ENCODE data around the gene HDAC8. TPM values are rescaled to one million over a fixed set of nuclear protein-coding genes. Genes with fewer than 3 reads are reported as not detected.

Gene HDAC8
- total RNA-seq, 4 donors from 2014 or later, result 19.2 to 23.3 (median 22.0) TPM

GRCh38 chrX:72470532-72471223 is 102.0 kb downstream of the HDAC8 start:
- no peaks in the 10 kb centered on the region for H3K36me3 ChIP-seq
- intact Hi-C loops (cut with DNase I), result no loop called here
- H3K4me1 ChIP-seq, result no peaks in the 10 kb centered on the region
- 81% methylated on average over 3 of the region's 3 CpGs for WGBS
- no peak overlapping the region for H3K27ac ChIP-seq (replicated peaks in 1 of 4)
- no peaks in the 10 kb centered on the region for H3K27me3 ChIP-seq
- no peaks in the 10 kb centered on the region for H3K9me3 ChIP-seq
- TF ChIP-seq POLR2A (IDR thresholded peaks at IDR 0.05; ENCODE audit: low read depth), result no peak
- no peak for TF ChIP-seq CTCF (IDR thresholded peaks at IDR 0.05)
- no peak for TF ChIP-seq POLR2AphosphoS5 (IDR thresholded peaks at IDR 0.05)
- no peak for TF ChIP-seq EP300 (IDR thresholded peaks at IDR 0.05)
- H3K4me3 ChIP-seq, result no peak overlapping the region
- no peak for DNase-seq (ENCODE audit: extremely low spot score)

GRCh38 chrX:72470117-72470516 is 102.5 kb downstream of the HDAC8 start:
- no peak for DNase-seq (ENCODE audit: extremely low spot score)
- intact Hi-C loops (cut with DNase I), result no loop called here
- Histone ChIP-seq H3K36me3 (no peaks in the 10 kb centered on the region), H3K4me1 (no peaks in the 10 kb centered on the region), H3K9me3 (no peaks in the 10 kb centered on the region), H3K27ac (replicated peaks in 1 of 4) (no peak overlapping the region), H3K27me3 (no peaks in the 10 kb centered on the region), H3K4me3 (no peak overlapping the region)
- TF ChIP-seq CTCF (IDR thresholded peaks at IDR 0.05) (no peak), POLR2AphosphoS5 (IDR thresholded peaks at IDR 0.05) (no peak), EP300 (IDR thresholded peaks at IDR 0.05) (no peak), POLR2A (IDR thresholded peaks at IDR 0.05; ENCODE audit: low read depth) (no peak)
- 85% methylated on average over 1 of the region's 1 CpG for WGBS

- whole genome bisulfite sequencing, result 68% methylated on average over 2 of the region's 2 CpGs
- TF ChIP-seq CTCF (IDR thresholded peaks at IDR 0.05) (no peak), POLR2A (IDR thresholded peaks at IDR 0.05; ENCODE audit: low read depth) (no peak), EP300 (IDR thresholded peaks at IDR 0.05) (no peak), POLR2AphosphoS5 (IDR thresholded peaks at IDR 0.05) (no peak)
- H3K4me1 ChIP-seq, result no peaks in the 10 kb centered on the region
Measured at GRCh38 chrX:72468607-72469006, 104.0 kb downstream of the HDAC8 start.

GRCh38 chrX:72467135-72467534 is 105.5 kb downstream of the HDAC8 start:
- TF ChIP-seq POLR2A (IDR thresholded peaks at IDR 0.05; ENCODE audit: low read depth) (no peak), POLR2AphosphoS5 (IDR thresholded peaks at IDR 0.05) (no peak), EP300 (IDR thresholded peaks at IDR 0.05) (no peak), CTCF (IDR thresholded peaks at IDR 0.05) (no peak)
- no peak for DNase-seq (ENCODE audit: extremely low spot score)
- H3K27ac ChIP-seq (replicated peaks in 1 of 4), result no peak overlapping the region
- no peaks in the 10 kb centered on the region for H3K4me1 ChIP-seq
- intact Hi-C loops (cut with DNase I), result no loop called here
- WGBS, result 78% methylated on average over 4 of the region's 4 CpGs
- peaks cover 0 to 7% (median 0%) of the 10 kb centered on the region in 4 donors for H3K36me3 ChIP-seq
- H3K27me3 ChIP-seq, result no peaks in the 10 kb centered on the region
- no peak overlapping the region for H3K4me3 ChIP-seq
- H3K9me3 ChIP-seq, result no peaks in the 10 kb centered on the region

More at GRCh38 chrX:72468607-72469006, 104.0 kb downstream of the HDAC8 start:
- H3K27me3 ChIP-seq, result no peaks in the 10 kb centered on the region
- no peak overlapping the region for H3K27ac ChIP-seq (replicated peaks in 1 of 4)
- no peak overlapping the region for H3K4me3 ChIP-seq
- DNase-seq (ENCODE audit: extremely low spot score), result no peak
- H3K36me3 ChIP-seq, result peaks cover 0 to 7% (median 0%) of the 10 kb centered on the region in 4 donors
- intact Hi-C loops (cut with DNase I), result no loop called here
- H3K9me3 ChIP-seq, result no peaks in the 10 kb centered on the region

GRCh38 chrX:72466493-72466892 is 106.2 kb downstream of the HDAC8 start:
- TF ChIP-seq POLR2AphosphoS5 (IDR thresholded peaks at IDR 0.05) (no peak), POLR2A (IDR thresholded peaks at IDR 0.05; ENCODE audit: low read depth) (no peak), CTCF (IDR thresholded peaks at IDR 0.05) (no peak), EP300 (IDR thresholded peaks at IDR 0.05) (no peak)
- 63% methylated on average over 3 of the region's 3 CpGs for WGBS
- intact Hi-C loops (cut with DNase I), result no loop called here

More at GRCh38 chrX:72466493-72466892, 106.2 kb downstream of the HDAC8 start:
- Histone ChIP-seq H3K27ac (replicated peaks in 1 of 4) (no peak overlapping the region), H3K27me3 (no peaks in the 10 kb centered on the region), H3K4me1 (no peaks in the 10 kb centered on the region), H3K9me3 (no peaks in the 10 kb centered on the region), H3K4me3 (no peak overlapping the region), H3K36me3 (peaks cover 0 to 7% (median 0%) of the 10 kb centered on the region in 4 donors)
- DNase-seq (ENCODE audit: extremely low spot score), result no peak
